ENCODE results near the gene ZMYND8.
A peak's percentile ranks its signal among the peaks of the same experiment; 100 is the strongest.

ZMYND8 gene

DNA sequence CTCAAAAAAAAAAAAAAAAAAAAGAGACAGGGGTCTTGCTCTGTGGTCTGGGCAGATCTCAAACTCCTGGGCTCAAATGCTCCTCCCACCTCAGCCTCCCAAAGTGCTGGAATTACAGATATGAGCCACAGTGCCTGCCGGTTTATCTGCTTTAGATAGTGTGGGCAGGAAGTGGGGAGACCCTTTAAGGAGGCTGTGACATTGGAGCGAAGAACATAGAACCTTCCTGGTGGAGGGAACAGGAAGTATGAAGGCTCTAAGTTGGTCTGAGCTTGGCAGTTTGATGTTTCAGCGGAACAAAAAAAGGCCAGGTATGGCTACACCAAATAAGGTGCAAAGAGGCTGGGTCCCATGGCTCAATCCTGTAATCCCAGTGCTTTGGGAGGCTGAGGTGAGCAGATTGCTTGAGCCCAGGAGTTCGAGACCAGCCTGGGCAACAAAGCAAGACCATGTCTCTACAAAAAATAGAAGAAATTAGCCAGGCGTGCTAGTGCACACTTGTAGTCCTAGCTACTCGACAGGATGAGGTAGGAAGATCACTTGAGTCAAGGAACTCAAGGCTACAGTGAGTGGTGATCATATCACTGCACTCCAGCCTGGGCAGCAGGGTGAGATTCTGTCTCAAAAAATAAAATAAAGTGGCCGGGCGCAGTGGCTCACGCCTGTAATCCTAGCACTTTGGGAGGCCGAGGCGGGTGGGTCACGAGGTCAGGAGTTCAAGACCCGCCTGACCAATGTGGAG lies 8.7 kb upstream of the ZMYND8 start:
- TF ChIP-seq ZFX (IDR thresholded peaks at IDR 0.05; ENCODE audit: borderline replicate concordance): no peak
- TF ChIP-seq, protein P1, sequence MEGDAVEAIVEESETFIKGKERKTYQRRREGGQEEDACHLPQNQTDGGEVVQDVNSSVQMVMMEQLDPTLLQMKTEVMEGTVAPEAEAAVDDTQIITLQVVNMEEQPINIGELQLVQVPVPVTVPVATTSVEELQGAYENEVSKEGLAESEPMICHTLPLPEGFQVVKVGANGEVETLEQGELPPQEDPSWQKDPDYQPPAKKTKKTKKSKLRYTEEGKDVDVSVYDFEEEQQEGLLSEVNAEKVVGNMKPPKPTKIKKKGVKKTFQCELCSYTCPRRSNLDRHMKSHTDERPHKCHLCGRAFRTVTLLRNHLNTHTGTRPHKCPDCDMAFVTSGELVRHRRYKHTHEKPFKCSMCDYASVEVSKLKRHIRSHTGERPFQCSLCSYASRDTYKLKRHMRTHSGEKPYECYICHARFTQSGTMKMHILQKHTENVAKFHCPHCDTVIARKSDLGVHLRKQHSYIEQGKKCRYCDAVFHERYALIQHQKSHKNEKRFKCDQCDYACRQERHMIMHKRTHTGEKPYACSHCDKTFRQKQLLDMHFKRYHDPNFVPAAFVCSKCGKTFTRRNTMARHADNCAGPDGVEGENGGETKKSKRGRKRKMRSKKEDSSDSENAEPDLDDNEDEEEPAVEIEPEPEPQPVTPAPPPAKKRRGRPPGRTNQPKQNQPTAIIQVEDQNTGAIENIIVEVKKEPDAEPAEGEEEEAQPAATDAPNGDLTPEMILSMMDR (IDR thresholded peaks at IDR 0.05): no peak
- no peak overlapping the region for H3K27ac ChIP-seq

DNA sequence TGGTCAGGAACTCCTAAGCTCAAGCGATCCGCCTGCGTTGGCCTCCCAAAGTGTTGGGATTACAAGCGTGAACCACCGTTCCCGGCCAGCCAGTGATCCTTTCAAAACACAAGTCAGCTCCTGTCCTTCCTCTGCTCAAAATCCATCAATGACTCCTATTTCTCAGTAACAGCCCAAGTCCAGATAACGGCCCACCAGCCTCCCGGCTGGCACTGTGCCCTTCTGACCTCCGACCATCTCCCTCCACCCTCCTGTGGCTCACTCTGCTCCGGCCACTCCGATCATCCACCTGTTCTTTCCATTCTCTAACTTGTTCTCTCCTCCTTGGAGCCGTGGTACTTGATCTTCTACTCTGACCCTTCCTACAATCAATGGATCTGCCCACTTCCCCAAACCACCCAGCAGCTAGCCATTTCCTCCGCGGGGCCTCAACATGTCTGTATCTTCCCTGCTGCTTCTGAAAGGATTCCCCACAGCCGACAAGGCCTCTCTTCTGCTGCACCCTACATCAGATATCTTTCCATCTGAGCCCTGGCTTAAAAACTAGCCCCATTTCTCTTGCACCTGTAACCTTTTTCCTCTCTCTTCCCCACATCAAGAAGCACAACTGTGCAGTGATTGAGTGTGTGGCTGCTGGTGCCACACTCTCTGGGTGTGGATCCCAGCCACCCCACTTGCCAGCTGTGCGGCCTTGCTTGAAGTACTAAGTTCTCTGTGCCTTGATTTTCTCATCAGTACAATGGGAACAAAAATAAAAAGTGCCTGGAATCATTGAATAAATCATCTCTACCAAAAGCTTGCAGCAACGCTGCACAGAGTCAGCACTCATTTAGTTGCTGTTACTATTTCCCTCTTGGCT lies 6.1 kb upstream of the ZMYND8 start:
- TF ChIP-seq, protein P1 (IDR thresholded peaks at IDR 0.05): no peak
- H3K27ac ChIP-seq: no peak overlapping the region

DNA sequence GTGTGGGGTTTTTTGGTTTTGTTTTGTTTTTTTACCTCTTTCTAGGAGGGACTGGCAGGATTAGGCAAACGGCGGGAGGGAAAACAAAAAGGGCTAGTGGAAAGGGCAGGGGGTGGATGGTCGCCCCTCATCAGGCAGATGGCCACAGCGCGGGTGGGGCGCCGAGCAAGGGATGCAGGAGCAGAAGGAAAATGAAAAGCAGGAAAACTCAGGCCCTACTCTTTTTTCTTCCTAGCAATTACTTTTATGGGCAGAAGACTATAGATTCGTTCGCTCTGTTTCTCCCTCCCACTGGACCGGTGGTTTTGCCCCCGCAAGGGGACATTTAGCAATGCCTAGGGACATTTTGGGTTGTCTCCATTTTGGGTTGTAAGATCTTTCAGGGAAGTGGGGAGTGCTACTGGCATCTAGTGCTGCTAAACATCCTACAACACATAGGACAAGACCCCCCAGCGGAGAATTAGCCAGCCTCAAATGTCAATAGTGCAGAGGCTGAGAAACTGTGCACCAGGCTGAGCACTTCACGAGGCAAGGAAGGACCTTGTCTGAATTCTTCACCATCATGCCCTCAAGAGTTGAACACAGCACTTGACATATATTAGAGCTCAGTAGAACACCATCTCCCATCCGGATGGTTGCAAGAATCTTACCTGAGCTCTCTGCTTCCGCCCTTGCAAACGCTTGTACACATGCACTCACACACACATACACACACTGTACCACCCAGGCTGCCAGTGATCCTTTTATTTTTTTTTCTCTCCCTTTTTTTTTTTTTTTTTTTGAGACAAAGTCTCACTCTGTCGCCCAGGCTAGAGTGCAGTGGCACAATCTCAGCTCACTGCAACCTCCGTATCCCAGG lies 4.8 kb upstream of the ZMYND8 start:
- H3K27ac ChIP-seq: peak overlapping the region; percentile 100
- TF ChIP-seq ZFX (IDR thresholded peaks at IDR 0.05; ENCODE audit: borderline replicate concordance): no peak
- TF ChIP-seq, protein P1 (IDR thresholded peaks at IDR 0.05): no peak

DNA sequence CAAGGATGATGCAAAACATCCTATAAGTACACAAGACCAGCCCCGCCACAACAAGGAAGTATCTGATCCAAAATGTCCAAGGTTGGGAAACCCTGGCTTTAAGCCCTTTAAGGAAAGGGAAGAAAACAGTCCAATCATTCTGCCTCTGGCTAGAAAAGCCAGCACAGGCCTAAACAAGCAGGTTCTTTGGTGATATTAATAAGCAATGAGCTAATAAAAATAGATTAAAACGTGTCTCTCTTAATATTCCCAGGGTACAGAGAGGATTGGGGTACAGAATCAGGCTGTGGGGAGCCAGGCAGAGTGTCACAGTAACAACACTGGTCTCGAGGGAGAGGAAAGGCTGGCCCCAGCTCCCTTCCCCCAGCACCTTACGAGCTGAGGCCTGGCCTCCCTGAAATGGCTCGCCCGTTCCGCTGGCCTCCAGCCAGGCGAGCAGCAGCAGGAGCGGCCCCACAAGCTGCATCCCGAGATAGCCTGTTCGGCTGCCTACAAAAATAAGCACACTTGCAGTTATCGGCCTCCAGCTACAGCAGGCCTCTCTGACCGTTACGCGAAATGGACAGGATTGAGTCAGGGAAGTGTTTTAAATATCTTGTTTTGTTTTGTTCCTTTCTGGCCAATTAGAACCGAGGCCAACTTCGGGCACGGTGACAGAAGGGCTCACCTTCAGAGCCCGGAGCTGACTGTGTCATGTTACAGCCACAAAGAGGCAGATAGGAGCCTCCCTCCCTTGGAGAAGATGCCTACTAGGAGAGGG lies 4.0 kb upstream of the ZMYND8 start:
- H3K27ac ChIP-seq: peak overlapping the region; percentile 100

DNA sequence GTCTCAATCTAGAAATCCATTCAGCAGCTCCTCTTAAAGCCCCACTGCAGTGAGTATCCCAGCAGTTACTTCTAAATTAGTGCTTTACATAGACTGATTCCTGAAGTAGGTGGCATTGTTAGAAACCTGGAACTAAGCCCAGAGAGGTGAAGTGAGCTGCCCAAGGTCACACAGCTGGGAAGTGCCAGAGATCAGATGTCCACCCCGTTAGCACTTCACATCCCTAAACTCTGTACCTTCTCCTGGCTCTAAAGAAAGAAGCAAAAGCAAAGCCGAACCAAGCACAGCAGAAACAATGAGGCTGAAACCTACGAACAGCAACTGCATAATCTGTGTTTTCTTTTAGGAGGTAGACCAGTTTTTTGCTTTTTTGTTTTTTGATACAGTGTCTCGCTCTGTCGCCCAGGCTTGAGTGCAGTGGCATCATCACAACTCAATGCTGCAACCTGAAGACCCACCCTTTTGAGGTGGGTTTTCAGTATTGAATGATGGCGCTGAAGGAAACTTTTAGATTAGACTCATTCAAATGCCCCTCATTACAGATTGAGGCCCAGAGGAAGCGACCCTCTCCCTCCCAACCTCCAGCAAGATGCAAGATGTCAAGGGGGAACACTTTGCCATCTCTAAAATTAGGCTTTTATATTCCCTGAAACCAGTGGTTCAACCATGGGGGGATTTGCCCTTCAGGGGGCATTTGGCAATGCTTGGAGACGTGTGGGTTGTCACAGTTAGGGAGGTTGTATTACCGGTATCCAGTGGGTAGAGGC lies 3.2 kb upstream of the ZMYND8 start:
- TF ChIP-seq, protein P1 (IDR thresholded peaks at IDR 0.05): no peak
- TF ChIP-seq ZFX (IDR thresholded peaks at IDR 0.05; ENCODE audit: borderline replicate concordance): no peak
- peak overlapping the region; percentile 100 for H3K27ac ChIP-seq

More for the DNA sequence above, 4.0 kb upstream of the ZMYND8 start:
- TF ChIP-seq, protein P1 (IDR thresholded peaks at IDR 0.05): no peak
